CD4-positive, alpha-beta T cell treated with Interleukin-6 at 100 ng/mL for 8 hours (primary cell): ENCODE data around the gene PBX3.

Source experiments
- DNase-seq: peaks from one replicate; pipeline ENCODE4 v3.0.0-alpha.2; 2020; ENCODE audit warnings: mixed read lengths, low spot score

The PBX3 gene

GRCh38 chr9:125949703-125950460, 202.7 kb downstream of the PBX3 start:
- DNase-seq = no peak

DNA sequence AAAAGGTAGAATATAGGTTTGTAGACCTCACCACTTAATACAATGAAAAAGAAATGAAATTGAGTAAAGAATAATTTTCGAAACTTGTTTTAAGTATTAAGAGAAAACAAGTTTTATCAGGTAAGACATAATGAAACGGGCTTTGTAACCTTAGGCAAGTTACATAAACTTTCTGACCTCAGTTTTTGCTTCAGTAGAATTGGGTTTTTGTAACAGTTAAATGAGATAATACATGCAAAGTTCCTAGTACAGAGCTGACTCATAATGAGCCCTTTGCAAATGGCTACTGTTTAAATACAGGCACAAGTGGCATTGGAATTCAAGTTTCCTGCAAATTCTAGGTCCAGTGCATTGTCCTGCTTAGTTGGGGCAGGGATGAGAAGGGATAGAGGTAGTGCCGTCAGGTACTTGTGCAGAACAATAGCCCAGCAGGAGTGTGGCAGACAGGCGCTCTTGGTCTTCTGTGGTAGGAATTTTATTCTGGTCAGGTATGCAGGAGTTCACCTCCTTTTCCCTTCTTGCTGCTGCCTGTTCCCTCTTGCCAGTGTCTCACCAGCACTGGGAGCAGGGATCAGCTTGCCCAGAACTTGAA, 203.8 kb downstream of the PBX3 start:
- DNase-seq = no peak

DNA sequence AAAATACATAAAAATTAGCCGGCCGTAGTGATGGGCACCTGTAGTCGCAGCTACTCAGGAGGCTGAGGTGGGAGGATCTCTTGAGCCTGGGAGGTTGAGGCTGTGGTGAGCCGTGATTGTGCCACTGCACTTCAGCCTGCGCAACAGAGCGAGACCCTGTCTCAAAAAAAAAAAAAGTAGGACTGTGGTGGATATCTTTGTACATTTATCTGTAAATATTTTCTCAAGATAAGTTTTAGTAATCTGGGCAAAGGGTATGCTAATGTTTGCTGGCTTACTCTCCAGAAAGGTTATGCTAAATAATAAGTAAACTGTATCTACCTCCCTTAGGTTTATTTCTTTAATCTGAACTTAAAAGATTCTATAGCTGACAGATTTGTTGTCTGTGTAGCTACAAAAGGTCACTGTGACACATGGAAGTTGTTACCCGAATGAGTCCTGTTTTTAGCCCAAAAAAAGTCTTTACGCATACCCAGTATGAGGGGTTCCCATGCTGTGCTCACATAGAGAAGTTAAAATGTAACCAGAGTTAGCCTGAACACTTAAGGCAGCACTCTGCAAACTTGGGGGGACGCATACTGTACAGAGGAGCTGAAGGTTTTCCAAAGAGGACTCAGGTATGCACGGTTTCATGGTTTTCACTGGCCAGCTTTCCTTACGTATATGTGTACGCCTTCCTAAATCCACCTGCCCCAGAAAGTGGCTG, 206.3 kb downstream of the PBX3 start:
- DNase-seq = no peak

DNA sequence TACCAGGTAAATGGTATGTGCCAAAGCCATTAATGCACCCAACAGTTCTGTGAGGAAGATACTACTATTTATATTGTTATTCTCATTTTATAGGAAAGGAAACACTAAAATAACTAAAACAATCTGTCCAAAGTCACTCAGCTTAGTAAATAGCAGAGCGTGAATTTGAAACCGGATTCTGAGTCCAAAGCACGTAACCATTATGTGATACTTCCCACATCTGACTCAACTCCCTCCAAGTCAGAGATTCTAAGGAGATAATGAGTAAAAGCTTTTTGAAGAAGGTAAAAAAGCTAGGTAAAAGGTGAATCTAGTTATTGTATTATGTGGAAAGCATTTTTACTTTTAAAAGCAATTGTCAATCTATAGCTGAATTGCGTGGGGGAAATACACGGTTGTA, 208.9 kb downstream of the PBX3 start:
- DNase-seq = no peak

DNA sequence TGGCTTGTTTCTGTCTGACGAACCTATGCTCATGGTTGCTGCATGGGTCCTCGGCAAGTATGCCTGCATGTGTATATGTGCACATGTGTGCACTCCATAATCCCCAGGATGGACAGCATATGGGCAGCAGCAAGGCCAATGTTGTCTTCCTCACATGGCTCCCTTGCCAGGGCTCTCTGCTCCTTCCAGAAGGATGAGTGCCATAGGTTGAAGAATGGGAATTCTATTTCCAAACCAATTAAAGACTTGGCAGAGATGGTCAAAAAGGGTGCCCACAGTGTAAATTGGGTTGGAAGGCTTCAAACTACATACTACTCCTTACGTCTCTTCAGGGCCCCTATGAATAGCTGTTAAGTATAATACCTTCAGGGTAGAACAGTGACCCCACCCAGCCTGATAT, 212.1 kb downstream of the PBX3 start:
- no peak for DNase-seq

- DNase-seq = no peak
Measured at GRCh38 chr9:125959951-125960619, 212.9 kb downstream of the PBX3 start.

DNA sequence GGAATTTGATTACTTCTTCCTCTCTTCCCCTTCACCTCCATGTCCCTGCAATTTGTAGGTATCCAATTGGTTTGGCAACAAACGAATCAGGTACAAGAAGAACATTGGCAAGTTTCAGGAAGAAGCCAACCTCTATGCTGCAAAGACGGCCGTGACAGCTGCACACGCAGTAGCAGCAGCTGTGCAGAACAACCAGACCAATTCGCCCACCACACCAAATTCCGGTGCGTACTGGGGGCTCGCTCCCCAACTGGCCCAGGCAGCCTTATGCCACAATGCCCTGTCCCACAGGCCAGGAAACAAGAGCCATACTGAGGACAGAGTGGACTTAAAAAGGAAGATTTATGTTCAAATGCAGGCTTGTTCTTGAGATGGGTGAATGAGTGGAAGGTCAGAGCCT, 213.5 kb downstream of the PBX3 start:
- no peak for DNase-seq

DNA sequence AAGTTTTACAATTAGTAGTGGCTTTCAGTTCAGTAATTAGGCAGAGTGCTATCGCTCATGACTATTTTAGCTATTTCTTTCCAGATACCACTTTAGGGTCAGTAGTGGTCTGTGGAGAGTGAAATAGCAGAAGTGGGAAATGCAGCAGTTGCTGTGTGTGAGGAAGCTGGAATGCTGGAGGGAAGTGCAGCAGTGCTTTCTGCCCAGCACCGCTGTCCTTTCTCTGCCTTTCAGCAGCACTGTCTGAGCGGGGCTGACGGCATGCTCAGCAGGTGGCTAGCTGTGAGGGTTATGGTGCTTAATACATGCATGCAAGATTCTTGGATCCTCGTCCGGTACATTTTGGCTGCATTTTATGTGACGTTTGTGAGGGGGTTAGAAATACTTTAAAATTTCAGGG, 213.9 kb downstream of the PBX3 start:
- DNase-seq = no peak

DNA sequence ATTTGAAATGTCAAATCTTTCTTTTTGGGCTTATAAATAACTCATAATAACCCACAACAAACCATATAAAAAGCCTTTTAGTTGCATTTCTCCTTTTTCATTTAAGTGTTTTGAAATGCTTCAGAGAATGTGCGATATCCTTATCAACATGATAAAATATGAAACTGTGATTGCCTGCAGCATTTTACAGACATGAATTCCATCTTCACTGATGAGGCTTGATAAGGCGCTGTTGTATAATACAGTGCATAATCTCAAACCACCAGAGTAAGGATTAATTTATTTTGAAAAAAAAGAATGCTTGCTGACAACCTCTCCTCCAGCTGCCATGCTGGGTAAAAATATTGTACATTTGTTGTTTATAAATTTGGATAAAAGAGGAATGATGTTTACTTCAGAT, 216.8 kb downstream of the PBX3 start:
- no peak for DNase-seq

DNA sequence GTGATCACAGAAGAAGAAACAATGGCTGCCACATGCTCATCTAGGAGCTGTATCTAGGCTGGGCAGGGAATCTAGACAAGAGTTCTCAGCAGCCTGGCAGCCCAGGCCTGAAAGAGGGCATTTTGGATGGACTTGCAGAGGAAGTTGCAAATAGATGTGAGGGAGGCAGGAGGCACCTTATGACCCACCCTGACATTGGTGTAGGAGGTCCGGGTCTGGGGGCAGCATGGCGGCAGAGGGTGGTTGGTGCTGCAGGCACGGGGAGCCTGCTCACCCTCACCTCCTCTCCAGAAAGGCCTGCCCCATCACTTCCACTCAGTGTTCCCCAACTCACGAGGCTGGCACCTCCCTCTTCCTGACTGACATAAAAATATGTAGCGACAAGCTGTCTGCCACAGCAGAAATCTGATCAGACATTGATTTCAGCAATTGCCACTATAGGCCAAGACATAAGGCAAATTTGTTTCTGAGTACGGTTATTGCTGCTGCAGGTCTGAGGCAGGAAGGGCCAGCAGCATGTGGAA, 217.6 kb downstream of the PBX3 start:
- DNase-seq = no peak

DNA sequence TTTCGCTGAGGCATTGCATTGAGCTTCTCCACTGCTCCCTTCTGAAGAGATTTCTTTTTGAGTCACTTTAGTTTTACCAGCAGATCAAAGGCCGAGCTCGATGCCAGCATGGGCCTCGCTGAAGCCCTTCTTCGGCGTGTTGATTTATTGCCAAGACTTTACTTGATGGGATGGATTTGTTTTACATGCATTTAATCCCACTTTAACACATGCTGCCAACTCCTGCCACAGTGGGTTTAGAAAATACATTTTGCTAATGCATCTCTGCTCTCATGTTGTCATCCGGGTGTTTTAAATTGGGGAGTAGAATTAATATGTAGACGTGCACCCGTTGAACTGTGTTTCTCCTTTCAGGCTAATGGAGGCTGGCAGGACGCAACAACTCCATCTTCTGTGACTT, 218.3 kb downstream of the PBX3 start:
- DNase-seq = no peak

- no peak for DNase-seq
Measured at GRCh38 chr9:125966466-125966865, 219.3 kb downstream of the PBX3 start.

- no peak for DNase-seq
Measured at GRCh38 chr9:125966959-125967711, 220.0 kb downstream of the PBX3 start.

GRCh38 chr9:125968714-125969374, 221.7 kb downstream of the PBX3 start:
- no peak for DNase-seq

DNA sequence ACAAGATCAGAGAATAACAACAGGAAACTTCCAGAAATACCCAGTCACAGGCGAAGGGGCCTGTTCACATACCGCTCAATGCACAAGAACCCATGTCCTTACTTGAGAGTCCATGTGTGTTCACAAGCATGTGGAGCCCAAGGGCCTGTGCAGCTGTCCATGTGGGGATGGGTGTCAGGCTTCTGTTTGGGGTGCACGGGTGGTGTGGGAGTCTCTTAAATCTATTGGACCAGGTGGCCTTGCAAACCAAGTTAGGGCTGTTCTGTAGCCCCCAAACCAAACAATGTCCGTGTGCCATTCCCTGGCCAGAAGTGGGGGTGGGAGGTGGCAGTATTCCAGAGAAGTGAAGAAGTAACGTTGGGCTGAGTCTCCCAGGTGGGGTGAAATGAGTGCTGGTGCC, 222.3 kb downstream of the PBX3 start:
- DNase-seq = no peak

GRCh38 chr9:125969868-125970267, 222.7 kb downstream of the PBX3 start:
- no peak for DNase-seq

DNA sequence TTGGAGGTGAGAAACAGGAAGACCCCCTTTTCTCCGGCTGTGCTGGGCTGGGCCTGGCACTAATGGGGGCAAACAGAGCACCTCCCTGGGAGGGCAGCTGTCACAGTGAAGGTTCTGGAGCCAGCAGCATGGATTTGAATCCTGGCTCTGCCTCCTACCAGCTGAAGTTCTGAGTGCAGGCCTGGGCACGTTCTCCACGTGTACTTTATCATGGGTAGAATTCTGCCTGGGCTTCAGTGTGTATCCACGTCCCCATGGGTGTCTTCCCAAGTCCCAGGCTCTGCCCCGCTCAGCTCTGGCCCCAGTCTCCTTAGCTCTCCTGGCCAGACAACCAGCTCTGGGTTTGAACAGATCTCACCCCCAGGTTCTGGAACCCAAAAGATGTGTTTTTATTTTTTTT, 223.2 kb downstream of the PBX3 start:
- no peak for DNase-seq

- no peak for DNase-seq
Measured at GRCh38 chr9:125971050-125971449, 223.9 kb downstream of the PBX3 start.

DNA sequence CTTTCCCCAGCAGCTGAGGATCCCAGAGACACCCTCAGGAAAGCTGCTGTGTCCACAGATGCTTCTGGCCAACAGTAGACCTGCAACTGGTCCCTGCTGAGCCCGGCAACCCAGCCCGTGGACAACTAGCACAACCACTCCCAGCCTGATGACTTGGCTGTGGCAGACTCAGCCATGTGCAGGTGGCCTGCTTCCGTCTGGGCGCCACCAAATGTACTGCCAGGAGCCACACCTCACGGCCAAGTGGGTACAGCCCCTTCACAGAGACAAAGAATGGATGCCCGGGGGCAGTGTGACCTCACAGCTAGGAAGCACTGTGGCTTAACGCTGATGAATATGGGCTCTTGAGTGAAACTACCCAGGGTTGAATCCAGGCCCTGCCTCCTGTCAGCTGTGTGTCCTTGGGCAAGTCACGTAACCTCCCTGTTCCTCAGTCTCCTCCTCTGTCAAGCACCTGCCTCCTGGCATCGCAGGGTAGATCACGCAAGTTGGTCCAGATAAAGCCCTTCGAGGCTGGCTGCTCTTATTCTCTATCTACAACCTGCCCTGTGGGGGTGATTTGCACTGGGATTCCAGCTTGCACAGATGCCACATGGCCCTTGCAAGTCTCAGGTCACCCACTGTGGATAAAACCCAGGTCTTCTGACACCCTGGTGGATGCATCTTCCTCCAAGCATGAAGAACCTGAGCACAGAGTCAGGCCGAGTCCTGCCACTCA, 225.0 kb downstream of the PBX3 start:
- no peak for DNase-seq

GRCh38 chr9:125973547-125973946, 226.4 kb downstream of the PBX3 start:
- no peak for DNase-seq

DNA sequence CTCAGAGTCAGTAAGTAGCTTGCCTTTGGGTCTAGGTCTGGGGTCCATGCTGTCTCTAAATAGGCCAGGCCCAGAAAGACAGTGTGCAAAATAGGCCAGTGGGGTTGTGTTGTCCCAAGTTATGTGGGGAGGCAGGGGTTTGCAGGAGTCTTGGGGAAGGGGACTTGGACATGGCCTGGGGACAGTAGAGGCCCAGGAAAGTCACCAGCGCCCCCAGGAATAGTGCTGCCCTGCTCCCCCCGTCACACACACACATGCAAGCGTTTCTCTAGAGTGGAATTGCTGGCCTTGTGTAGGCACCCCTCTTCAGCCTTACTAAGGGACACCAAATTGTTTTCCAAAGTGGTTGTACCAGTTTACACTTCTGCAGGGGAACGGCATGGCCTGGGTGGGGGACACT, 227.5 kb downstream of the PBX3 start:
- no peak for DNase-seq
